Measurements from ENCODE around the gene ETFB. TPM values are rescaled to one million over a fixed set of nuclear protein-coding genes. Genes with fewer than 3 reads are reported as not detected.

ETFB gene
- total RNA-seq, 1 donor from 2014 or later: 60.0 TPM

DNA sequence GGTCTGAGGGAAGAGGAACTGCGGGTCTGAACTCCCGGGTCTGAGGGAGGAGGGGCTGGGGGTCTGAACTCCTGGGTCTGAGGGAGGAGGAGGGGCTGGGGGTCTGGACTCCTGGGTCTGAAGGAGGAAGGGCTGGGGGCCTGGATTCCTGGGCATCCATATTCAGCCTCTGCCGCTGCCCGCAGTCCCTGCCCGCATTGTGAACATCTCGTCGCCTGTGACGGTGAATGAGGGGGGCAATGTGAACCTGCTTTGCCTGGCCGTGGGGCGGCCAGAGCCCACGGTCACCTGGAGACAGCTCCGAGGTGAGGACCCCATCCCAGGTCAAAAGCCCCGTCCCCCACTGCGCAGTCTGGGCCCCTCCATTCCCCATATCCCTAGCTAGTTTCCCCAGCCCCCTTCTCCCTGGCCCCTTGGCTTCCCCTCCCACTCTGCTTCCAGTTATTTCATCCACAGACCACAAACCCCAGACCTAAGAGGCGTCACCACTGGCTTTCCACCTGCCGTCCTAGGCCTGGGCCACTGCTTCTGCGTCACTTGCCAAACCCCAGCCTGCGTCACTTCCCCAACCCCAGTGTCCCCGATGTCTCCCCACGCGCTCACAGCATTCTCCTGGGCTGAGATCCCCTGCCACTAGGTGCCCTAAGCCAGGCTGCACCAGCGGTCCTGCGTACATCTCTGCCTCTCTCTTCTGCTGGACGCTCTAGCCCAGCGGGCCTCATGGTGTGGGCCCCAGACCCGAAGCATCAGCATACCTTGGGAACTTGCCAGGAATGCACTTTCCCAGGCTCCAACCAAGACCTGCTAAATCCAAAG is 40.8 kb downstream of the ETFB start:
- peaks cover 10% of the 10 kb centered on the region for H3K36me3 Mint-ChIP-seq
- no peak for DNase-seq (ENCODE audit: low spot score in 2 of 2, unreplicated experiment in 2 of 2)
- H3K4me3 Mint-ChIP-seq: no peak overlapping the region
- no peaks in the 10 kb centered on the region for H3K9me3 Mint-ChIP-seq
- peaks cover 6% of the 10 kb centered on the region for H3K4me1 Mint-ChIP-seq
- no peak overlapping the region for H3K27ac Mint-ChIP-seq
- no peak for TF ChIP-seq CTCF (IDR thresholded peaks at IDR 0.05; ENCODE audit: unreplicated experiment)
- peaks cover 25% of the 10 kb centered on the region for H3K27me3 Mint-ChIP-seq (ENCODE audit: low read depth)

- Mint-ChIP-seq H3K27me3 (ENCODE audit: low read depth) (peaks cover 22% of the 10 kb centered on the region), H3K4me3 (no peak overlapping the region), H3K4me1 (peaks cover 15% of the 10 kb centered on the region), H3K27ac (no peak overlapping the region), H3K36me3 (peaks cover 1% of the 10 kb centered on the region), H3K9me3 (no peaks in the 10 kb centered on the region)
- DNase-seq (ENCODE audit: low spot score in 2 of 2, unreplicated experiment in 2 of 2): no peak
- TF ChIP-seq CTCF (IDR thresholded peaks at IDR 0.05; ENCODE audit: unreplicated experiment): no peak
These were observed 42.1 kb downstream of the ETFB start for GRCh38 chr19:51324167-51324481.

DNA sequence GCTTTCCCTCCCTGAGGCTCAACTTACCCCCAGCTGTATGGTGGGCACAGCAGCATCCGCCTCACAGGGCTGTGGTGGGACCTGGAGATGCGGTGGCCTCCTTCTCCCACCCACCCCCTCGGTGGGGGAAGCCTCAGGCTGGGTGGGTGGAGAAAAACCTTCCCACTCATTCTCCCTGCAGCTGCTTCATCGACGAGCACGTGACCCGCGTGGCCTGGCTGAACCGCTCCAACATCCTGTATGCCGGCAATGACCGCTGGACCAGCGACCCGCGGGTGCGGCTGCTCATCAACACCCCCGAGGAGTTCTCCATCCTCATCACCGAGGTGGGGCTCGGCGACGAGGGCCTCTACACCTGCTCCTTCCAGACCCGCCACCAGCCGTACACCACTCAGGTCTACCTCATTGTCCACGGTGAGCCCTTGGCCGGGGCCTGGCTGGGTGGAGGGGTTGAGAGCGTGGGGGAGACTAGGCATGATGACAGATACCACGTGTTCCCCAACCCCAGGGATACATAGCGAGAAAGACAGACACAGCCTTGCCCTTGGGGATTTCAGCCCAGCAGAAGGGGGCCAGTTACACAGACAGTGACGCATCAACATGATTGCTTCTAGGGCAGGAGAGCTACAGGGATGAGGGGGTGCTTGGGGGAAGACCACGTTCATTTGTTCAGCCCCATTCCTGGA is 42.6 kb downstream of the ETFB start:
- DNase-seq (ENCODE audit: low spot score in 2 of 2, unreplicated experiment in 2 of 2): no peak
- H3K4me3 Mint-ChIP-seq: no peak overlapping the region
- peaks cover 1% of the 10 kb centered on the region for H3K36me3 Mint-ChIP-seq
- no peaks in the 10 kb centered on the region for H3K9me3 Mint-ChIP-seq
- no peak for TF ChIP-seq CTCF (IDR thresholded peaks at IDR 0.05; ENCODE audit: unreplicated experiment)
- peaks cover 15% of the 10 kb centered on the region for H3K4me1 Mint-ChIP-seq
- peaks cover 22% of the 10 kb centered on the region for H3K27me3 Mint-ChIP-seq (ENCODE audit: low read depth)
- H3K27ac Mint-ChIP-seq: no peak overlapping the region

DNA sequence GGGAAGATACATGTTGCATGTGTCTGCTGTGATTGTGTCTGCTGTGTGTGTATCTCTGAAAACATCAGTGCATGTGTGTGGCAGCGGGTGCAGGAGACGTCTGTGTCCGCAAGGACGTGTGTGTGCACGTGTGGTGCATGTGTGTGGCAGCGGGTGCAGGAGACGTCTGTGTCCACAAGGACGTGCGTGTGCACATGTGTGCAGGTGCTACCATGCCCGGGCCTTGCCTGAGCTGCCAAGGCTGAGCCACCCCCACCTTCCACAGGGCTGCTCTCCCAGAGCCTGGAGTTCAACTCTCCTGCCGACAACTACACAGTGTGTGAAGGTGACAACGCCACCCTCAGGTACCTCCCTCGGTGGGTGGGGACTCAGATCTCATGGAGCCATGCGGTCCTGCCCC is 44.4 kb downstream of the ETFB start:
- Mint-ChIP-seq H3K9me3 (no peaks in the 10 kb centered on the region), H3K4me1 (peaks cover 14% of the 10 kb centered on the region), H3K27me3 (ENCODE audit: low read depth) (peaks cover 15% of the 10 kb centered on the region), H3K36me3 (no peaks in the 10 kb centered on the region), H3K4me3 (no peak overlapping the region), H3K27ac (no peak overlapping the region)
- no peak for TF ChIP-seq CTCF (IDR thresholded peaks at IDR 0.05; ENCODE audit: unreplicated experiment)
- DNase-seq (ENCODE audit: low spot score in 2 of 2, unreplicated experiment in 2 of 2): no peak

DNA sequence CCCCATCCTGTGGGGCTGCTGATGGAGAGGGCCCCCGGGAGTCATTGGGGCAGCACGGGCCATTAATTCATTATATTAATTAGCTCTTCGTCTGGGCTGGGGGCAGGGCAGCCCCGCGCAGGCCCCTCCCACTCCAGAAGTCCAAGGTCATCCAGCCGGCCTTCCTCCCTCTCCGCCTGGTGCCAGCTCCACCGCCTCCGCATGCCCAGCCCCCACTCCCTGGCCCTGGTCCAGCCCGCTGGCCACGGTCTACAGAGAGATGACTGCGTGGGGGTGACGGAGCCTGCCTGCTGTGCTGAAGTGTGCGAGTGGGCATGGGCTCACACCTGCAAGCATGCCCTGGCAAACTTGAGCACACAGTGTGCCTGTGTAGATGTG is 45.9 kb downstream of the ETFB start:
- Mint-ChIP-seq H3K4me1 (peaks cover 14% of the 10 kb centered on the region), H3K9me3 (peaks cover 3% of the 10 kb centered on the region), H3K27me3 (ENCODE audit: low read depth) (peaks cover 12% of the 10 kb centered on the region), H3K27ac (no peak overlapping the region), H3K36me3 (no peaks in the 10 kb centered on the region), H3K4me3 (no peak overlapping the region)
- no peak for TF ChIP-seq CTCF (IDR thresholded peaks at IDR 0.05; ENCODE audit: unreplicated experiment)
- no peak for DNase-seq (ENCODE audit: low spot score in 2 of 2, unreplicated experiment in 2 of 2)
